Measurements from ENCODE around the gene SFSWAP.

DNA sequence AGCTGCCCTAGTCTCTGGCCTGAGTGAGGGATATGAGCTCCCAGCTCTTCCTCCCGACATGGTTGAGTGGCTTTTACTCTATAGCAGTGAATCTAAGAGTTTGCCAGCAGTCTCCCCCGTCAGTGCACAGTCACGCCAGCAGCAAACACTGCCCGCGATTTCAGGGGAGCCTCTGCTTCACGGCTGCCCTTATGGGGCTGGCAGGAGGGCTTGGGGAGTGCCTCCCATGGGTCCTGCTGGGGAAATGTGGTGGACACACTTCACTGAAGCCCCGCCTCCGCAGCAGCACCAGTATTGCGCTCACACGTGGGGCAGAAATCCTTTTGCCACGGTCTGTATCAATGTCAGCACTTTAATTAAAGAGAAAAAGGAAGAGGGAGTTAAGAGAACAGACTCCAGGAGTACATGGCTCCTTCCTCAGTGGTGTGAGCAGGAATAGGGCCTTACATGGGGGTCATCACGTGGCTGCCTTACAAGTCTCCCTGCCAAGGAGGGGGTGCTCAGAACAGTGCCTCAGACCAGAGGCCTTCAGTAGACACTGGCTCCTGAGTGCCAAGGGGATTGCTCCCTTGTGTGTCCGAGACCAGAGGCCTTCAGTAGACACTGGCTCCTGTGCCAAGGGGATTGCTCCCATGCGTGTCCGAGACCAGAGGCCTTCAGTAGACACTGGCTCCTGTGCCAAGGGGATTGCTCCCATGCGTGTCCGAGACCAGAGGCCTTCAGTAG, 55.7 kb downstream of the SFSWAP start:
- TF ChIP-seq JUND (IDR thresholded peaks at IDR 0.05; ENCODE audit: low read length) (no peak), SP4 (IDR thresholded peaks at IDR 0.05; ENCODE audit: low read length) (no peak), KDM1A (IDR thresholded peaks at IDR 0.05; ENCODE audit: borderline replicate concordance, low read length) (no peak), SP1 (IDR thresholded peaks at IDR 0.05; ENCODE audit: low read depth, low read length) (no peak)
- TF ChIP-seq, protein P1, sequence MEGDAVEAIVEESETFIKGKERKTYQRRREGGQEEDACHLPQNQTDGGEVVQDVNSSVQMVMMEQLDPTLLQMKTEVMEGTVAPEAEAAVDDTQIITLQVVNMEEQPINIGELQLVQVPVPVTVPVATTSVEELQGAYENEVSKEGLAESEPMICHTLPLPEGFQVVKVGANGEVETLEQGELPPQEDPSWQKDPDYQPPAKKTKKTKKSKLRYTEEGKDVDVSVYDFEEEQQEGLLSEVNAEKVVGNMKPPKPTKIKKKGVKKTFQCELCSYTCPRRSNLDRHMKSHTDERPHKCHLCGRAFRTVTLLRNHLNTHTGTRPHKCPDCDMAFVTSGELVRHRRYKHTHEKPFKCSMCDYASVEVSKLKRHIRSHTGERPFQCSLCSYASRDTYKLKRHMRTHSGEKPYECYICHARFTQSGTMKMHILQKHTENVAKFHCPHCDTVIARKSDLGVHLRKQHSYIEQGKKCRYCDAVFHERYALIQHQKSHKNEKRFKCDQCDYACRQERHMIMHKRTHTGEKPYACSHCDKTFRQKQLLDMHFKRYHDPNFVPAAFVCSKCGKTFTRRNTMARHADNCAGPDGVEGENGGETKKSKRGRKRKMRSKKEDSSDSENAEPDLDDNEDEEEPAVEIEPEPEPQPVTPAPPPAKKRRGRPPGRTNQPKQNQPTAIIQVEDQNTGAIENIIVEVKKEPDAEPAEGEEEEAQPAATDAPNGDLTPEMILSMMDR (IDR thresholded peaks at IDR 0.05; ENCODE audit: control extremely low read depth in 1 of 3, insufficient read depth in 1 of 3, low read depth in 1 of 3, low read length in 3 of 3): no peak
